ENCODE results near the gene PGBD4.
"Not testable (repeated sequence)": the region's sequence is repeated elsewhere in the genome, so short reads cannot be mapped to it uniquely, and the experiment has no call there.

The PGBD4 gene

GRCh38 chr15:34114215-34114614 is 12.3 kb downstream of the PGBD4 start:
- H3K27ac ChIP-seq: no peak overlapping the region
- no peak for TF ChIP-seq CTCF (conservative IDR thresholded peaks at IDR 0.05)

- no peak overlapping the region for H3K27ac ChIP-seq
- TF ChIP-seq CTCF (conservative IDR thresholded peaks at IDR 0.05): no peak
Measured at GRCh38 chr15:34114739-34115138, 12.9 kb downstream of the PGBD4 start.

GRCh38 chr15:34116620-34117019 is 14.7 kb downstream of the PGBD4 start:
- no peak overlapping the region for H3K27ac ChIP-seq
- TF ChIP-seq CTCF (conservative IDR thresholded peaks at IDR 0.05): no peak

- peak; percentile 40 for TF ChIP-seq CTCF (conservative IDR thresholded peaks at IDR 0.05)
- no peak overlapping the region for H3K27ac ChIP-seq
Measured at GRCh38 chr15:34119291-34119690, 17.4 kb downstream of the PGBD4 start.

- H3K27ac ChIP-seq: not testable (repeated sequence)
Measured at GRCh38 chr15:34120420-34120819, 18.5 kb downstream of the PGBD4 start.

- not testable (repeated sequence) for H3K27ac ChIP-seq
Measured at GRCh38 chr15:34121786-34122185, 19.9 kb downstream of the PGBD4 start.

- no peak for TF ChIP-seq CTCF (conservative IDR thresholded peaks at IDR 0.05)
- H3K27ac ChIP-seq: no peak overlapping the region
Measured at GRCh38 chr15:34122771-34123183, 20.9 kb downstream of the PGBD4 start.

GRCh38 chr15:34124651-34125050 is 22.8 kb downstream of the PGBD4 start:
- TF ChIP-seq CTCF (conservative IDR thresholded peaks at IDR 0.05): no peak
- no peak overlapping the region for H3K27ac ChIP-seq

GRCh38 chr15:34125945-34126344 is 24.1 kb downstream of the PGBD4 start:
- no peak overlapping the region for H3K27ac ChIP-seq
- no peak for TF ChIP-seq CTCF (conservative IDR thresholded peaks at IDR 0.05)
